Effector CD8-positive, alpha-beta T cell (primary cell): ENCODE results near the gene INSM2.

ENCODE experiments used
- DNase-seq: peaks from one replicate; lab custom pipeline; 2025; lab: John Stamatoyannopoulos, UW
- total RNA-seq, 4 experiments: gene quantifications; one replicate each; lab custom pipeline; 2026; lab: John Stamatoyannopoulos, UW

INSM2 gene
- 0 reads per million in 4 experiments for total RNA-seq

GRCh38 chr14:35533357-35534207 is at the start of gene INSM2:
Gene INSM2 (plus strand): TSS chr14:35534164. CDS start chr14:35534253, 89 bp downstream.
- DNase-seq: peak; percentile 13

- no peak for DNase-seq
Measured at GRCh38 chr14:35492569-35493014, 41.4 kb upstream of the INSM2 start.

GRCh38 chr14:35495278-35495677 is 38.7 kb upstream of the INSM2 start:
- DNase-seq: no peak

GRCh38 chr14:35499180-35499579 is 34.8 kb upstream of the INSM2 start:
- no peak for DNase-seq

- no peak for DNase-seq
Measured at GRCh38 chr14:35503646-35504045, 30.3 kb upstream of the INSM2 start.

- DNase-seq: no peak
Measured at GRCh38 chr14:35504260-35504659, 29.7 kb upstream of the INSM2 start.

GRCh38 chr14:35506461-35506860 is 27.5 kb upstream of the INSM2 start:
- DNase-seq: no peak

- DNase-seq: no peak
Measured at GRCh38 chr14:35506927-35507326, 27.0 kb upstream of the INSM2 start.

GRCh38 chr14:35509846-35510245 is 24.1 kb upstream of the INSM2 start:
- DNase-seq: no peak

- DNase-seq: no peak
Measured at GRCh38 chr14:35512765-35513164, 21.2 kb upstream of the INSM2 start.

- no peak for DNase-seq
Measured at GRCh38 chr14:35515916-35516315, 18.0 kb upstream of the INSM2 start.

GRCh38 chr14:35519986-35520385 is 14.0 kb upstream of the INSM2 start:
- no peak for DNase-seq

GRCh38 chr14:35525695-35526094 is 8.3 kb upstream of the INSM2 start:
- DNase-seq: no peak

- no peak for DNase-seq
Measured at GRCh38 chr14:35526962-35527361, 7.0 kb upstream of the INSM2 start.

GRCh38 chr14:35531960-35532747 is 1.8 kb upstream of the INSM2 start:
- DNase-seq: no peak

- DNase-seq: no peak
Measured at GRCh38 chr14:35532783-35533356, 1.1 kb upstream of the INSM2 start.

GRCh38 chr14:35534208-35534872 is 376 bp downstream of the INSM2 start:
- DNase-seq: no peak

GRCh38 chr14:35534873-35535482 is 1.0 kb downstream of the INSM2 start:
- DNase-seq: peak; percentile 6

GRCh38 chr14:35535483-35536112 is 1.6 kb downstream of the INSM2 start:
- no peak for DNase-seq

GRCh38 chr14:35539969-35540368 is 6.0 kb downstream of the INSM2 start:
- DNase-seq: no peak

GRCh38 chr14:35543006-35543405 is 9.0 kb downstream of the INSM2 start:
- no peak for DNase-seq
